Measurements from ENCODE around the gene GUCY1A2.

The GUCY1A2 gene

GRCh38 chr11:106998116-106998915 is 20.0 kb downstream of the GUCY1A2 start:
- DNase-seq, result no peak

DNA sequence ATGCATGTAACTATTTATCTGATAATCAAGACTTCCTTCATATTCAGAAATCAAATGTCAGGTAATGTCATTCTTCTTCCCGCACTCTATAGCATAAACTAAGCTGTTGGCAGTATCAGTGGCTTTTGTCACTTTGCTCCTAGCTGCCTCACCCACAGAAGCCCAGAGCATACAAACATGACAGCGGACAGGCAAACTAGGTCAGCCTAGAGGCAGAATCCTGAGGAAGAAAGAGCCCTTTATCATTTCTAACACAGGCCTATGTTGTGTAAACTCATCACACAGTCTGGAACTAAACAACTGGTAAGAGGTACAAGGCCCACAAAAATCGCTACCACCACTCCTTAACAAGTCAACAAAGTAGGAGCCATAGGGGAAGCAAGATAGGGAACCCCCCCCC is 21.0 kb downstream of the GUCY1A2 start:
- no peak for DNase-seq

GRCh38 chr11:106996691-106997090 is 21.6 kb downstream of the GUCY1A2 start:
- no peak for DNase-seq

DNA sequence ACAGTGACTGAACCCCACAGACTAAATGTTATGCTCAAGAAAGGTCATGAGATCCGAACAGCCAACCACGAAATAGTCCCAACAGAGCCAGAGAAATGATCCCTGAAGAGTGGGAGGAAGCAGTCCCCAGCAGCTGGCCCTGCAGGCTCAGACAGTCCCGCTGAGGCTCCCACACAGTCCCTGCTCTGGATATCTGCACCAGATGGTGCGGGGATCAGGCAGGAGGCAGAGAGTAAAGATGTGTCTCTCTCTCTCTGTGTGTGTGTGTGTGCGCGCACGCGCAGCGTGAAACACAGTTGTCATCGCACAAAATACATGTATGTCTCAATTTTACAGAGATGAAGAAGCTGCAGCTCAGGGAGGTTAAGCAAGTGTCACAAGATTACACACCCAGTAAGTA is 27.9 kb downstream of the GUCY1A2 start:
- no peak for DNase-seq

DNA sequence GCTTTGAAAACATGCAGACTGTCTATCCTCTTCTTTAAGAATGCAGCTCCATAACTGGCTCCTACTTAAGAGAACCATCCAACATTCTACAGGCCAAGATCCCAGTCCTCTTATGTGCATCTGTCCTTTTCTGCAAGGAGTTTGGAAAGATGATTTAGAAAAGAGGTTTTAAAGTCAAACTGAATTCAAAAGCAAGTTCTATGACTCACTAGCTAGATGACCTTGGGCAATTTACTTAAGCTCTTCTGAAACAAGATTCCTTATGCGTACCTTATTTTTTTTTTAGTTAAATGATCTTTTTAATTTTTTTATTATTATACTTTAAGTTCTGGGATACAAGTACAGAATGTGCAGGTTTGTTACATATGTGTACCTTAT is 29.2 kb downstream of the GUCY1A2 start:
- no peak for DNase-seq

- DNase-seq, result no peak
Measured at GRCh38 chr11:106988151-106989077, 29.9 kb downstream of the GUCY1A2 start.

DNA sequence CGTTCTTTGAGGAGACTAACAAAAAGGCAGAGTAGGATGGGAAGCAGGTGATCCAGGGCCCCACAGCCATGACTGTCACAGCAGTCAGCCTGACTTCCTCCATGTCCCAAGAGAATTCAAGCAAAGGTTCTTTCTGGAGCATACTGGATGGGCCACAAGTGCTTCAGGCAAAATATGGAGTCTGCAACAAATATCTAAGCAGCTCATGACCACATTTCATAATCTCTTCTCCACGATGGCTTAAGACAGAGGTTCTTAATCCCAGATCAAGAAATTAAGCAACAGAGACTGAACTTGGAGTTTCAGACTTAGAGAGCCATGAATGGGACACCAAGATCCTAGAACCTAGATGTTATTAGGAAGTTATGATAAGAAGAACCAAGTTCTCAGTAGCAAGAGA is 31.6 kb downstream of the GUCY1A2 start:
- DNase-seq, result no peak

- no peak for DNase-seq
Measured at GRCh38 chr11:106986261-106986660, 32.0 kb downstream of the GUCY1A2 start.

GRCh38 chr11:106983991-106984390 is 34.3 kb downstream of the GUCY1A2 start:
- DNase-seq, result no peak

GRCh38 chr11:106983261-106983660 is 35.0 kb downstream of the GUCY1A2 start:
- no peak for DNase-seq

DNA sequence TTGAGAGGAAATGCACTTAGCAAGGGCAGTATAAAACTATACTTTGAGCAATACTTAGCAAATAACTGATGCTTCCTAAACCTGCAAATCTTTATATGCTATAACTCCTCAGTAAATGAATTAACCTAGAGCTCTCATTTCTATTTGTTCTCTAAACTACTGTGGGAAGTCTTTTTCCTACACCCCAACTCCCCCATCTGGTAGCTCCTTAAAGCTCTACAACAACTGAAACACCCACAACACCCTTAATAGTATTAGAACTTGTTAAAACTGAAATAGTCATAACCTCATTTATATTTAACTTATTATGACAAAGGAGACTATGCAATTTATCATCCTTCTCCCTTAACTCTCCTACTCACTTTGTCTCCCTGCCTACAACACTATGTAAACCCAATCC is 43.4 kb downstream of the GUCY1A2 start:
- DNase-seq, result no peak

GRCh38 chr11:106971864-106972263 is 46.4 kb downstream of the GUCY1A2 start:
- no peak for DNase-seq

GRCh38 chr11:106969644-106970355 is 48.5 kb downstream of the GUCY1A2 start:
- no peak for DNase-seq

DNA sequence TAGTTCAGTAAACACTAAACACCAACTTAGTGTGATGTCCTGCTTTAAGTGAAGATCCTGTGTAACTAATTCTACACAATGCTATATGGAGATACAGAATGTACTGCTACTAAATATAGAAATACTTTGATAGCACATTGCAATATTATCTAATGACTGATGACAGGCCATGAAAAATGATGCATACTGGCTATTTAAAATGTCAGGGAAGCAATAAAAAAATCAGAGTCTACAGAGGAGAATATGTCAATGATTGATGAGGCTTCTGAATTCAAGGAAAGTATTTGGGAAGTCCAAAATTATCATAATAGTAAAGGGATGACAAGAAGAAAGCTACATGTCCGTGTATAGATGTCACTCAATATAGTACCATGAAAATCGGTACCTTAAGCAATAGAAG is 55.3 kb downstream of the GUCY1A2 start:
- DNase-seq, result no peak

- DNase-seq, result no peak
Measured at GRCh38 chr11:106961518-106961917, 56.8 kb downstream of the GUCY1A2 start.

- DNase-seq, result no peak
Measured at GRCh38 chr11:106961048-106961447, 57.2 kb downstream of the GUCY1A2 start.

GRCh38 chr11:106959800-106960199 is 58.5 kb downstream of the GUCY1A2 start:
- DNase-seq, result no peak

- DNase-seq, result no peak
Measured at GRCh38 chr11:106959386-106959785, 58.9 kb downstream of the GUCY1A2 start.

GRCh38 chr11:106958517-106959248 is 59.6 kb downstream of the GUCY1A2 start:
- no peak for DNase-seq

- DNase-seq, result no peak
Measured at GRCh38 chr11:106957030-106957482, 61.2 kb downstream of the GUCY1A2 start.

GRCh38 chr11:106950067-106950491 is 68.2 kb downstream of the GUCY1A2 start:
- DNase-seq, result no peak

- no peak for DNase-seq
Measured at GRCh38 chr11:106943089-106943488, 75.2 kb downstream of the GUCY1A2 start.

DNA sequence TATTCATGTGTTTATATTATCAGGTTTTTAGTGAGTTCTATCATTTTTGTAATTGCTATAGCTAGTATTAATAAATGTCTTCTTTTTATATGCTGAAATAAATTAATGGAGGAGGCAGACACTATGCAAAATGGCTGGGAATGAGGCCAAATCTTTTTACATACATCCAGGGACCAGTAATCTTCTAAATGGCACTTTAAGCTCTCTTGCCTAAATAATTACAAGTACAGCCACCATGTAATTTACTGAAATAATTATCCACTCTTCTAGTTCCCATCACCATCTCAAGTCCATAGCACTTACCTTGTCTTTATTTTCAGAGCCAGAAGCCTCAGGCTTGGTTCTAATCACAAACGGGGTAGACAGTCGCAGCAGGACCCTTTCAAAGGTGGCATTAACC is 79.1 kb downstream of the GUCY1A2 start:
- DNase-seq, result no peak
